ENCODE results near the gene C10orf67. TPM values are rescaled to one million over a fixed set of nuclear protein-coding genes. Genes with fewer than 3 reads are reported as not detected.
"Not testable (repeated sequence)": the region's sequence is repeated elsewhere in the genome, so short reads cannot be mapped to it uniquely, and the experiment has no call there.

C10orf67 gene
- total and polyA plus RNA-seq, 4 experiments from 2014 or later, result 0.16 to 0.31 TPM; not detected in 2

DNA sequence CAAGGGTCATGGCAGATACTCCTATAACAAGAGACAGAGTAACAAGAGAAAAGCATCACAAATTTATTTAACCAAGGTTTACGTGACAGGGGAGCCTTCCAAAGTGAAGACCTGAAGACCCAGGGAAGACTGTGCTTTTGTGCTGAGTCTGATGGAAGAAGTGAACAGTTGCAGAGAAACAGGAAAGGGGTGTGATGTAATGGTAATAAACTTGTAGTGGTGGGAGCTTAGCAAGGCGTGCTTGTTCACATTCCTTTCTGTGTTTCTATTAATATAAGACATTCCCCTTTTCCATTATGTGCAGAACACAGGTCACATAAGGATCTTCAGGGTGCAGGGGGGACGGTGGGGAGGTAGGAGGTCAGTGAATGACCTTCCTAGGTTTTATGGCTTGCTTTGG, 25.5 kb upstream of the C10orf67 start:
- POLR2A ChIA-PET (ENCODE audit: partially characterized antibody), result interaction anchor here (1.2 kb wide), 1 partner anchor 70 kb away, joined by 4 read pairs; no protein-coding TSS in a partner anchor
- no peak for DNase-seq
- Histone ChIP-seq H3K4me3 (ENCODE audit: low read length in 2 of 2) (no peak overlapping the region), H3K4me1 (ENCODE audit: insufficient read depth, low read length) (peaks cover 44% of the 10 kb centered on the region), H3K27me3 (ENCODE audit: insufficient read depth, low read length) (no peaks in the 10 kb centered on the region), H3K9me3 (ENCODE audit: control insufficient read depth in 1 of 2, low read length in 2 of 2) (no peaks in the 10 kb centered on the region), H3K27ac (ENCODE audit: low read depth, low read length) (no peak overlapping the region), H3K36me3 (ENCODE audit: insufficient read depth, low read length) (no peaks in the 10 kb centered on the region)
- intact Hi-C loops (cut with micrococcal nuclease), result no loop called here
- CTCF ChIA-PET (ENCODE audit: partially characterized antibody), result no interaction called here
- peak overlapping the region in 2 of 8 donors; percentile 4 to 19 for H3K4me3 Mint-ChIP-seq
- peak overlapping the region in 5 of 7 donors; percentile 5 to 68 (median 42) for H3K27ac Mint-ChIP-seq
- H3K27me3 Mint-ChIP-seq, result no peaks in the 10 kb centered on the region
- no peaks in the 10 kb centered on the region for H3K36me3 Mint-ChIP-seq
- H3K4me1 Mint-ChIP-seq, result peaks cover 33 to 43% (median 37%) of the 10 kb centered on the region in 4 donors
- H3K9me3 Mint-ChIP-seq, result peaks cover 0 to 2% (median 0%) of the 10 kb centered on the region in 8 donors

DNA sequence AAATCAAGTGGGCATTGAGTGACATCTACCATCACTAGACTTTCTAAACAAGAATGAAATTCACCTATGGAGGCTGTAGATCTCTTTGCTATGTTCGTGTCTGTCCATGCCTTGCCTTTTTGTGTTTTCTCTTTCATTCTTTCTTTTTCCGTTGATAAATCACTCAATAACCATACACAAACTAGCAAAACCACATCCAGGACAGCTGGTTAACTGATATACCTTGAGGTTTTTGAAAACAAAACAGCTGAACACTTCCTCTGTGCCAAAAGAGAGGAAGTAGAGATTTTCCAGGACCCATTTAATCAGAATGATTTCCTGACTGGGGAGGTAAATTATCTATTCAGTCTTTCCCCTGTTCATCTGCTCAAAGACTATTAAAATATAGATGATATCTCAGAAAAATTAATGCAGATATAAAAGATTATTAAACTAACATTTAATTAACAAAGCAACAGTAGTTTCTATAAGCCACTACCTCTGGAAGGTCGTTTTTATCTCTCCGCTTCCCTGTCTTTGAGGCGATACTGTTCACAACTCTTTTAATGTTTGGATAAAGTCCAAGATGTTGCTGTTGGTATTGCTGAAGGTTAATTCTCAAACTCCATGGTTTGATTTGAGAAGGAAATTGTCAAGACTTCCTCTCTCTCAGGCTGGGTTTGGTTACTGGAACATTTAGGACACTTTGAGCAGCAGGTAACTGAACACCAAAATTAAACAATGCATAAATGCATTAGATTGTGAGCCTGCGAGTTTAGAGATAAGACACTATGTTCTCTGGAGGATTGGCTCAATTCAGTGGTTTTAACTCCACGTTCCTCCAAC, 24.4 kb upstream of the C10orf67 start:
- no peaks in the 10 kb centered on the region for H3K9me3 ChIP-seq (ENCODE audit: control insufficient read depth in 1 of 2, low read length in 2 of 2)
- peak overlapping the region in 6 of 7 donors; percentile 36 to 77 (median 60) for H3K27ac Mint-ChIP-seq
- intact Hi-C loops (cut with micrococcal nuclease), result no loop called here
- H3K27ac ChIP-seq (ENCODE audit: low read depth, low read length), result no peak overlapping the region
- no peaks in the 10 kb centered on the region for H3K36me3 Mint-ChIP-seq
- H3K4me1 ChIP-seq (ENCODE audit: insufficient read depth, low read length), result peaks cover 54% of the 10 kb centered on the region
- no peaks in the 10 kb centered on the region for H3K27me3 Mint-ChIP-seq
- H3K27me3 ChIP-seq (ENCODE audit: insufficient read depth, low read length), result no peaks in the 10 kb centered on the region
- ChIA-PET POLR2A (ENCODE audit: partially characterized antibody) (interaction anchor here (0.6 to 7.9 kb wide), 3 partner anchors 25 to 1253 kb away, joined by 3 to 70 read pairs (median 3); partner anchors contain the start of genes C10orf67 and OTUD1), CTCF (ENCODE audit: partially characterized antibody) (interaction anchor here (0.7 to 1.8 kb wide), 2 partner anchors 54 to 72 kb away, joined by 3 to 7 read pairs; no protein-coding TSS in a partner anchor)
- DNase-seq, result peak in 4 of 5 donors; percentile 49 to 58 (median 54)
- H3K9me3 Mint-ChIP-seq, result peaks cover 0 to 2% (median 0%) of the 10 kb centered on the region in 8 donors
- H3K4me1 Mint-ChIP-seq, result peaks cover 42 to 51% (median 46%) of the 10 kb centered on the region in 4 donors
- H3K4me3 Mint-ChIP-seq, result peak overlapping the region; percentile 27 to 81 (median 76)
- peak overlapping the region in 1 of 2 donors; percentile 23 for H3K4me3 ChIP-seq (ENCODE audit: low read length in 2 of 2)
- H3K36me3 ChIP-seq (ENCODE audit: insufficient read depth, low read length), result no peaks in the 10 kb centered on the region

DNA sequence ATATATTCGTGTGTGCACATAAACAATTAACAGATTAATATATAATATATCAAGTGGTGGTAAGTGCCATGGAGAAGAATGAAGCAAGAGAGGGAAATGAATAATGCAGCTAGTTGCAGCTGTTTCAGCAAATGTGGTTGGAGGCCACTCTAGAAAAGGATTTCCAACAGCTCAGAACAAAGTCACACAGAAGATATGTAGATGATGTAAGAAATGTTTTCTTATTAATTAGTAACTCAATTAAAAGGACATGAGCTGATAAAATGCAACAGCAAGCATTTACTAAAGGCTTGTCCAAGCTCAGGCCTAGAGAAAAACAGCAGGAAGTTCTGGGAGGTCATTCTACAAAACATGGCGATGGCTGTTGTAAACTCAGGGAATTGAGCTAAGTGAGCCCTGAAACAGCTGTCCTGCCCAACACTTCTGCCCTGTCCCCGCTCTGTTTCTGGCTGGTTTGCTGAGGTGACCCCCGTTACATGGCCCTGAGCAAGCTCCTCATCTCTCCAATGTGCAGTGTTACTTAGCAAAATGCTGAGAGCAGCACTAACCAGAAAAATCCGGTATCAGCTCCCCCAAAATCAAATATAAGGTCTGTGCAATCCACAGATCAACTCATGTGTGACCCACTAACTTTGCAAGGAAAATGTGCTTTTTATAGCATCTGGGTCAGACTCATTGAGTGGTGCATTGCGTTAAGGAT, 23.4 kb upstream of the C10orf67 start:
- Histone ChIP-seq H3K9me3 (ENCODE audit: control insufficient read depth in 1 of 2, low read length in 2 of 2) (no peaks in the 10 kb centered on the region), H3K27ac (ENCODE audit: low read depth, low read length) (no peak overlapping the region), H3K36me3 (ENCODE audit: insufficient read depth, low read length) (no peaks in the 10 kb centered on the region), H3K4me3 (ENCODE audit: low read length in 2 of 2) (peak overlapping the region in 1 of 2 donors; percentile 9), H3K4me1 (ENCODE audit: insufficient read depth, low read length) (peaks cover 63% of the 10 kb centered on the region), H3K27me3 (ENCODE audit: insufficient read depth, low read length) (no peaks in the 10 kb centered on the region)
- H3K4me1 Mint-ChIP-seq, result peaks cover 49 to 61% (median 54%) of the 10 kb centered on the region in 4 donors
- CTCF ChIA-PET (ENCODE audit: partially characterized antibody), result interaction anchor here (0.7 to 1.8 kb wide), 3 partner anchors 8 to 73 kb away, joined by 3 to 7 read pairs (median 4); no protein-coding TSS in a partner anchor
- peaks cover 0 to 2% (median 0%) of the 10 kb centered on the region in 8 donors for H3K9me3 Mint-ChIP-seq
- peak overlapping the region in 5 of 7 donors; percentile 35 to 77 (median 65) for H3K27ac Mint-ChIP-seq
- H3K36me3 Mint-ChIP-seq, result no peaks in the 10 kb centered on the region
- intact Hi-C loops (cut with micrococcal nuclease), result no loop called here
- no peak for DNase-seq
- peak overlapping the region in 7 of 8 donors; percentile 31 to 81 (median 77) for H3K4me3 Mint-ChIP-seq
- no peaks in the 10 kb centered on the region for H3K27me3 Mint-ChIP-seq
- POLR2A ChIA-PET (ENCODE audit: partially characterized antibody), result interaction anchor here (0.6 to 7.9 kb wide), 6 partner anchors 9 to 1254 kb away, joined by 3 to 70 read pairs (median 3); partner anchors contain the start of genes C10orf67 and OTUD1

DNA sequence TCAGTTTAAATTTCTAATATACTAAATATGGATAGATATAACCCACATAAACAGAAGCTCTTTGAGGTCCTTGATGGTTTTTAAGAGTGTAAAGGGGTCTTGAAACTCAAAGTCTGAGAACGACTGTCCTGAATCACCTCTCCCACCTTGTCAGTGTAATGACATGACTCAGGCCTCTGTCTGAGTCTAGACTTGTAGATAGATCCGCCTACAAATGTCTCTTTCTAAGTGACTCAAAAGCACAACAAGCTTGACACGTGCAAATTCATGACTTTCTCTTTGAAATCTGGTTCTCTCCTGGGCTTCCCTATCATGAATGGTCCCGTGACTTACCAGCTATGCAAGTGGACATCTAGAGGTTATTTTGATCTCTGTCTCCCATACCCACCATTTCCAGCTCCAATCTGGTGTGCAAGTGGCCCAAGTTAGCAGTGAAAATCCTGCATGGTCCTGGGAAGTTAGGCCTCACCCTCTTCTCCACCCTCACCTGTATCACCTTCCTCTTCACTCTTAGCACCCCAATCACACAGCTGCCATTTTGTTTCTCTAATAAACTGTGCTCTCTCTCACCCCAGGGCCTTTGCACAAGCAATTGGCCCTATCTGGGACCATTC, 20.9 kb upstream of the C10orf67 start:
- H3K27me3 ChIP-seq (ENCODE audit: insufficient read depth, low read length); H3K9me3 ChIP-seq (ENCODE audit: control insufficient read depth in 1 of 2, low read length in 2 of 2); H3K27me3 Mint-ChIP-seq; DNase-seq; H3K27ac ChIP-seq (ENCODE audit: low read depth, low read length); H3K36me3 Mint-ChIP-seq; H3K9me3 Mint-ChIP-seq; H3K4me3 ChIP-seq (ENCODE audit: low read length in 2 of 2); H3K36me3 ChIP-seq (ENCODE audit: insufficient read depth, low read length); intact Hi-C loops (cut with micrococcal nuclease): not testable (repeated sequence)
- ChIA-PET CTCF (ENCODE audit: partially characterized antibody) (interaction anchor here (0.9 to 1.8 kb wide), 3 partner anchors 48 to 162 kb away, joined by 3 to 4 read pairs (median 3); partner anchors contain the start of gene OTUD1), POLR2A (ENCODE audit: partially characterized antibody) (interaction anchor here (1.0 to 7.9 kb wide), 3 partner anchors 24 to 1651 kb away, joined by 3 to 70 read pairs (median 7); partner anchors contain the start of genes ENKUR, OTUD1 and THNSL1)
- H3K4me1 Mint-ChIP-seq, result peaks cover 56 to 78% (median 65%) of the 10 kb centered on the region in 4 donors
- H3K4me3 Mint-ChIP-seq, result peak overlapping the region in 3 of 8 donors; percentile 6 to 59 (median 42)
- peaks cover 75% of the 10 kb centered on the region for H3K4me1 ChIP-seq (ENCODE audit: insufficient read depth, low read length)
- peak overlapping the region in 6 of 7 donors; percentile 18 to 86 (median 73) for H3K27ac Mint-ChIP-seq

DNA sequence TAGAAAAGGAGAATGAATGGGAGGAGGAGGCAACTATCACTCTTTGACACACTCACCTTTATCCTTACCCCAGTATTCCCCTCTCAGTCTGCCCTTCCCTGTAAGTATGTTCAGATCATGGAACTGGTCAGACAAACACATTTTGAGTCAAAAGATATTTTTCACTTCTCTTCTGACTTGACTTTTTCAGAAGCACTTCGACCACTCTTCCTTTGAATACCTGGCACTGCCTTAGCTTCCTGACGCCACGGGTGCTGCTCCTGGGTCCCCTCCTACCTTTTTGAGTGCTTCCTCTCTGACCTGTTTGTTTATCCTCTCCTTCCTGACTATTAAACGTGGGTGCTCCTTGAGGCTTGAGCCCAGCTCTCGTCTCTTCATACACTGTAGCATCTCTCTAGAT, 19.8 kb upstream of the C10orf67 start:
- Mint-ChIP-seq H3K4me3 (peak overlapping the region; percentile 35 to 91 (median 84)), H3K4me1 (peaks cover 48 to 66% (median 55%) of the 10 kb centered on the region in 4 donors), H3K27ac (peak overlapping the region; percentile 83 to 98 (median 97)), H3K9me3 (no peaks in the 10 kb centered on the region), H3K27me3 (no peaks in the 10 kb centered on the region), H3K36me3 (no peaks in the 10 kb centered on the region)
- POLR2A ChIA-PET (ENCODE audit: partially characterized antibody), result interaction anchor here (0.7 to 7.9 kb wide), 4 partner anchors 75 to 1838 kb away, joined by 3 to 70 read pairs (median 5); partner anchors contain the start of genes ENKUR, OTUD1 and THNSL1
- H3K36me3 ChIP-seq (ENCODE audit: insufficient read depth, low read length), result no peaks in the 10 kb centered on the region
- peaks cover 63% of the 10 kb centered on the region for H3K4me1 ChIP-seq (ENCODE audit: insufficient read depth, low read length)
- H3K27ac ChIP-seq (ENCODE audit: low read depth, low read length), result peak overlapping the region; percentile 57
- H3K4me3 ChIP-seq (ENCODE audit: low read length in 2 of 2), result no peak overlapping the region
- DNase-seq, result no peak
- no peaks in the 10 kb centered on the region for H3K9me3 ChIP-seq (ENCODE audit: control insufficient read depth in 1 of 2, low read length in 2 of 2)
- intact Hi-C loops (cut with micrococcal nuclease), result no loop called here
- H3K27me3 ChIP-seq (ENCODE audit: insufficient read depth, low read length), result no peaks in the 10 kb centered on the region
- CTCF ChIA-PET (ENCODE audit: partially characterized antibody), result interaction anchor here (1.5 kb wide), 1 partner anchor 163 kb away, joined by 3 read pairs; no protein-coding TSS in a partner anchor

DNA sequence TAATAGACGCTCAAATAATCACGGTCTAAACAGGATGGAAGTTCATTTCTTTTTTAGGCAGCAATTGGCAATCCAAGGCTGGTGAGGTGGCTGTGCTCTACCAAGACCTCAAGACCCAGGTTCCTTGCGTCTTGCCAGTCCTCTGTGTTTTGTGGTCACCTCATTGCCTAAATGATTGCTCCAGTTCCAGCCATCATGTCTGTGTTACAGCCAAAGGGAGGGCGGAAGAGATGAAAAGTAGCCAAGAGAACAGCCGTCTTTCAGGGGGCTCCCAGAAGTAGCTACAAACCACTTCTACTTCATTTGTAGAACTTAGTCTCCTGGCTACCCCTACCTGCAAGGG, 19.2 kb upstream of the C10orf67 start:
- intact Hi-C loops (cut with micrococcal nuclease), result loop anchor here (1.0 kb wide), 2 partner anchors 19 to 77 kb away; partner anchors contain the start of gene C10orf67
- H3K4me3 ChIP-seq (ENCODE audit: low read length in 2 of 2), result peak overlapping the region; percentile 34 to 36
- no peak for DNase-seq
- Mint-ChIP-seq H3K9me3 (no peaks in the 10 kb centered on the region), H3K4me1 (peaks cover 42 to 60% (median 50%) of the 10 kb centered on the region in 4 donors), H3K4me3 (peak overlapping the region; percentile 61 to 91 (median 85)), H3K27me3 (no peaks in the 10 kb centered on the region), H3K36me3 (no peaks in the 10 kb centered on the region), H3K27ac (peak overlapping the region; percentile 83 to 98 (median 97))
- no peaks in the 10 kb centered on the region for H3K9me3 ChIP-seq (ENCODE audit: control insufficient read depth in 1 of 2, low read length in 2 of 2)
- H3K27me3 ChIP-seq (ENCODE audit: insufficient read depth, low read length), result no peaks in the 10 kb centered on the region
- ChIA-PET POLR2A (ENCODE audit: partially characterized antibody) (interaction anchor here (0.7 to 7.9 kb wide), 3 partner anchors 76 to 1837 kb away, joined by 3 to 70 read pairs (median 3); partner anchors contain the start of gene OTUD1), CTCF (ENCODE audit: partially characterized antibody) (interaction anchor here (1.5 kb wide), 1 partner anchor 164 kb away, joined by 3 read pairs; no protein-coding TSS in a partner anchor)
- H3K27ac ChIP-seq (ENCODE audit: low read depth, low read length), result peak overlapping the region; percentile 57
- H3K4me1 ChIP-seq (ENCODE audit: insufficient read depth, low read length), result peaks cover 57% of the 10 kb centered on the region
- no peaks in the 10 kb centered on the region for H3K36me3 ChIP-seq (ENCODE audit: insufficient read depth, low read length)
